ENCODE data around the gene ELAC2. TPM values are rescaled to one million over a fixed set of nuclear protein-coding genes. Genes with fewer than 3 reads are reported as not detected.

ELAC2 gene
- total RNA-seq, 1 experiment from 2014 or later: 84.5 TPM

GRCh38 chr17:13027246-13027645 lies 9.4 kb upstream of the ELAC2 start:
- Histone ChIP-seq H3K9ac (ENCODE audit: low read length) (no peak overlapping the region), H3K9me2 (ENCODE audit: insufficient read depth) (no peaks in the 10 kb centered on the region), H4K20me1 (ENCODE audit: insufficient read depth) (no peaks in the 10 kb centered on the region), H3K4me3 (replicated peaks in 1 of 2; ENCODE audit: low read depth in 1 of 2, low read length in 2 of 2) (no peak overlapping the region), H3K27ac (ENCODE audit: low read depth, low read length) (no peak overlapping the region), H3K79me2 (ENCODE audit: insufficient read depth, low read length) (no peaks in the 10 kb centered on the region), H3K36me3 (ENCODE audit: control insufficient read depth in 1 of 2, insufficient read depth in 2 of 2, low read length in 2 of 2) (no peaks in the 10 kb centered on the region), H3K9me3 (ENCODE audit: control insufficient read depth in 1 of 2, insufficient read depth in 1 of 2, low read depth in 1 of 2, low read length in 2 of 2) (no peaks in the 10 kb centered on the region), H3K27me3 (ENCODE audit: insufficient read depth, low read length) (0 out of 2 replicates have a peak, but pooled peaks cover 3% of the 10 kb centered on the region), H3K4me2 (ENCODE audit: low read length) (no peak overlapping the region), H3K4me1 (ENCODE audit: control insufficient read depth in 1 of 2, insufficient read depth in 2 of 2, low read length in 2 of 2) (peaks cover 4 to 9% of the 10 kb centered on the region in 2 experiments; a peak in 2 of 4 replicates), H2AFZ (ENCODE audit: low read depth, low read length, poor library complexity, severe bottlenecking) (no peak overlapping the region)
- no TSS peak for BruUV-seq (replicated peaks)
- no peak for ATAC-seq
- ChIA-PET POLR2A (no interaction called here), CTCF (no interaction called here), RAD21 (ENCODE audit: low non-redundant PET in 1 of 2, low total read pairs in 2 of 2, uncharacterized antibody in 2 of 2, unreplicated experiment in 2 of 2) (no interaction called here)
- intact Hi-C loops (cut with micrococcal nuclease): no loop called here
- DNase-seq (ENCODE audit: low read depth, low spot score): no peak
- TF ChIP-seq EGR1 (IDR thresholded peaks at IDR 0.05; ENCODE audit: low read depth) (no peak), FOSL1 (IDR thresholded peaks at IDR 0.05; ENCODE audit: low read depth) (no peak)
- TF ChIP-seq, protein P1, sequence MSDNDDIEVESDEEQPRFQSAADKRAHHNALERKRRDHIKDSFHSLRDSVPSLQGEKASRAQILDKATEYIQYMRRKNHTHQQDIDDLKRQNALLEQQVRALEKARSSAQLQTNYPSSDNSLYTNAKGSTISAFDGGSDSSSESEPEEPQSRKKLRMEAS (IDR thresholded peaks at IDR 0.05): no peak

- Histone ChIP-seq H3K9me3 (ENCODE audit: control insufficient read depth in 1 of 2, insufficient read depth in 1 of 2, low read depth in 1 of 2, low read length in 2 of 2) (no peaks in the 10 kb centered on the region), H3K4me2 (ENCODE audit: low read length) (no peak overlapping the region), H3K4me1 (ENCODE audit: control insufficient read depth in 1 of 2, insufficient read depth in 2 of 2, low read length in 2 of 2) (peaks cover 4 to 9% of the 10 kb centered on the region in 2 experiments; a peak in 2 of 4 replicates), H3K4me3 (replicated peaks in 1 of 2; ENCODE audit: low read depth in 1 of 2, low read length in 2 of 2) (no peak overlapping the region), H3K27ac (ENCODE audit: low read depth, low read length) (no peak overlapping the region), H3K9ac (ENCODE audit: low read length) (no peak overlapping the region), H3K9me2 (ENCODE audit: insufficient read depth) (no peaks in the 10 kb centered on the region), H3K36me3 (ENCODE audit: control insufficient read depth in 1 of 2, insufficient read depth in 2 of 2, low read length in 2 of 2) (no peaks in the 10 kb centered on the region), H2AFZ (ENCODE audit: low read depth, low read length, poor library complexity, severe bottlenecking) (no peak overlapping the region), H3K27me3 (ENCODE audit: insufficient read depth, low read length) (0 out of 2 replicates have a peak, but pooled peaks cover 3% of the 10 kb centered on the region), H3K79me2 (ENCODE audit: insufficient read depth, low read length) (no peaks in the 10 kb centered on the region), H4K20me1 (ENCODE audit: insufficient read depth) (no peaks in the 10 kb centered on the region)
- no peak for ATAC-seq
- no peak for DNase-seq (ENCODE audit: low read depth, low spot score)
- ChIA-PET POLR2A (no interaction called here), RAD21 (ENCODE audit: low non-redundant PET in 1 of 2, low total read pairs in 2 of 2, uncharacterized antibody in 2 of 2, unreplicated experiment in 2 of 2) (no interaction called here), CTCF (no interaction called here)
- intact Hi-C loops (cut with micrococcal nuclease): no loop called here
- TF ChIP-seq ELF1 (IDR thresholded peaks at IDR 0.05; ENCODE audit: borderline replicate concordance, low read depth): no peak
- TF ChIP-seq, protein P1 (IDR thresholded peaks at IDR 0.05): no peak
- no peak for TF ChIP-seq REST (IDR thresholded peaks at IDR 0.05; ENCODE audit: low read depth)
- no peak for TF ChIP-seq EGR1 (IDR thresholded peaks at IDR 0.05; ENCODE audit: low read depth)
- TF ChIP-seq ZNF274 (IDR thresholded peaks at IDR 0.05; ENCODE audit: low read depth, low read length): no peak
- no peak for TF ChIP-seq POLR2A (IDR thresholded peaks at IDR 0.05; ENCODE audit: borderline replicate concordance, extremely low read depth, insufficient read depth, insufficient read length)
- TF ChIP-seq, protein P2, sequence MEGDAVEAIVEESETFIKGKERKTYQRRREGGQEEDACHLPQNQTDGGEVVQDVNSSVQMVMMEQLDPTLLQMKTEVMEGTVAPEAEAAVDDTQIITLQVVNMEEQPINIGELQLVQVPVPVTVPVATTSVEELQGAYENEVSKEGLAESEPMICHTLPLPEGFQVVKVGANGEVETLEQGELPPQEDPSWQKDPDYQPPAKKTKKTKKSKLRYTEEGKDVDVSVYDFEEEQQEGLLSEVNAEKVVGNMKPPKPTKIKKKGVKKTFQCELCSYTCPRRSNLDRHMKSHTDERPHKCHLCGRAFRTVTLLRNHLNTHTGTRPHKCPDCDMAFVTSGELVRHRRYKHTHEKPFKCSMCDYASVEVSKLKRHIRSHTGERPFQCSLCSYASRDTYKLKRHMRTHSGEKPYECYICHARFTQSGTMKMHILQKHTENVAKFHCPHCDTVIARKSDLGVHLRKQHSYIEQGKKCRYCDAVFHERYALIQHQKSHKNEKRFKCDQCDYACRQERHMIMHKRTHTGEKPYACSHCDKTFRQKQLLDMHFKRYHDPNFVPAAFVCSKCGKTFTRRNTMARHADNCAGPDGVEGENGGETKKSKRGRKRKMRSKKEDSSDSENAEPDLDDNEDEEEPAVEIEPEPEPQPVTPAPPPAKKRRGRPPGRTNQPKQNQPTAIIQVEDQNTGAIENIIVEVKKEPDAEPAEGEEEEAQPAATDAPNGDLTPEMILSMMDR (IDR thresholded peaks at IDR 0.05 in 2 of 3, conservative IDR thresholded peaks at IDR 0.05 in 1 of 3; ENCODE audit: borderline replicate concordance in 1 of 3, insufficient read depth in 1 of 3, low read depth in 2 of 3, low read length in 2 of 3): no peak
- BruUV-seq (replicated peaks): no TSS peak
These were observed 7.9 kb upstream of the ELAC2 start for GRCh38 chr17:13025687-13026086.

Measured in HCT116 (cell line).